Measurements from ENCODE around the gene TVP23A.

GRCh38 chr16:10762336-10763016 is 56.1 kb downstream of the TVP23A start:
- TF ChIP-seq, protein P1, sequence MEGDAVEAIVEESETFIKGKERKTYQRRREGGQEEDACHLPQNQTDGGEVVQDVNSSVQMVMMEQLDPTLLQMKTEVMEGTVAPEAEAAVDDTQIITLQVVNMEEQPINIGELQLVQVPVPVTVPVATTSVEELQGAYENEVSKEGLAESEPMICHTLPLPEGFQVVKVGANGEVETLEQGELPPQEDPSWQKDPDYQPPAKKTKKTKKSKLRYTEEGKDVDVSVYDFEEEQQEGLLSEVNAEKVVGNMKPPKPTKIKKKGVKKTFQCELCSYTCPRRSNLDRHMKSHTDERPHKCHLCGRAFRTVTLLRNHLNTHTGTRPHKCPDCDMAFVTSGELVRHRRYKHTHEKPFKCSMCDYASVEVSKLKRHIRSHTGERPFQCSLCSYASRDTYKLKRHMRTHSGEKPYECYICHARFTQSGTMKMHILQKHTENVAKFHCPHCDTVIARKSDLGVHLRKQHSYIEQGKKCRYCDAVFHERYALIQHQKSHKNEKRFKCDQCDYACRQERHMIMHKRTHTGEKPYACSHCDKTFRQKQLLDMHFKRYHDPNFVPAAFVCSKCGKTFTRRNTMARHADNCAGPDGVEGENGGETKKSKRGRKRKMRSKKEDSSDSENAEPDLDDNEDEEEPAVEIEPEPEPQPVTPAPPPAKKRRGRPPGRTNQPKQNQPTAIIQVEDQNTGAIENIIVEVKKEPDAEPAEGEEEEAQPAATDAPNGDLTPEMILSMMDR (IDR thresholded peaks at IDR 0.05; ENCODE audit: low read length): no peak
- TF ChIP-seq EZH2 (optimal IDR thresholded peaks at IDR 0.05; ENCODE audit: low read depth, low read length): no peak
